Testis (tissue), 3 donors: ENCODE data around the gene SLC17A3. TPM values are rescaled to one million over a fixed set of nuclear protein-coding genes. Genes with fewer than 3 reads are reported as not detected.

ENCODE experiments used
- DNase-seq: peaks from one replicate; pipeline ENCODE4 v3.0.0-alpha.2; 2019
- H3K27ac ChIP-seq, 2 donors: fragments of 200-600 bp; sonication (generic); one replicate each; pipeline ENCODE4 v1.5.1; 2019
- H3K27me3 ChIP-seq: fragments of 200-600 bp; sonication (generic); one replicate; pipeline ENCODE4 v1.5.1; 2019
- H3K36me3 ChIP-seq: fragments of 200-600 bp; sonication (generic); one replicate; pipeline ENCODE4 v1.5.1; 2017; ENCODE audit warnings: low read depth; ENCODE audit errors: missing control alignments
- H3K4me1 ChIP-seq: fragments of 200-600 bp; sonication (generic); one replicate; pipeline ENCODE4 v1.5.1; 2019
- H3K4me3 ChIP-seq, 2 donors: fragments of 200-600 bp; sonication (generic); one replicate each; pipeline ENCODE4 v1.5.1; 2017 to 2019
- H3K9me3 ChIP-seq: fragments of 200-600 bp; sonication (generic); one replicate; pipeline ENCODE4 v1.5.1; 2017
- CTCF ChIP-seq, 3 experiments: fragments of 450-650 bp in 2 of 3; fragments of 200-600 bp in 1 of 3; sonication (generic) in 1 of 3; IDR thresholded peaks; one replicate each; pipeline ENCODE4 v1.5.1; 2016 to 2019; ENCODE audit warnings: antibody characterized with exemption in 3 of 3, mild to moderate bottlenecking in 2 of 3, moderate library complexity in 1 of 3
- POLR2A ChIP-seq: fragments of 450-650 bp; IDR thresholded peaks from one replicate; pipeline ENCODE4 v1.6.1; 2017; ENCODE audit warnings: antibody characterized with exemption, mild to moderate bottlenecking, moderate library complexity
- WGBS, 2 donors: methylation state at CpG; one replicate each; pipeline ENCODE4 v1.1.5; 2018; 5-methylcytosine and 5-hydroxymethylcytosine counted together
- intact Hi-C: fragments of 100-400 bp; cut with DNase I; formaldehyde crosslinking; loops from one replicate; pipeline ENCODE4 v1.15.1; 2023; ENCODE audit warnings: low total_unique reads
- polyA plus RNA-seq: library from polyadenylated mRNA; stranded (reverse); fragments of 350-450 nt; fragmentation: Illumina TruSeq; extraction: RNeasy Lipid Tissue Mini Kit (QIAGEN cat#74804); gene quantifications from one replicate; pipeline ENCODE4 v1.2.3, GENCODE V29; 2014; ENCODE audit warnings: low read depth, low replicate concordance; ENCODE audit not compliant: insufficient read depth
- total RNA-seq, 2 donors: library from RNA; depleted of rRNA; stranded (reverse); fragments of >200 nt; gene quantifications; one replicate each; pipeline ENCODE4 v1.2.3, GENCODE V29; 2016

SLC17A3 gene
- total and polyA plus RNA-seq, 3 donors from 2014 or later = 0.61 to 0.68 TPM; not detected in 1

DNA sequence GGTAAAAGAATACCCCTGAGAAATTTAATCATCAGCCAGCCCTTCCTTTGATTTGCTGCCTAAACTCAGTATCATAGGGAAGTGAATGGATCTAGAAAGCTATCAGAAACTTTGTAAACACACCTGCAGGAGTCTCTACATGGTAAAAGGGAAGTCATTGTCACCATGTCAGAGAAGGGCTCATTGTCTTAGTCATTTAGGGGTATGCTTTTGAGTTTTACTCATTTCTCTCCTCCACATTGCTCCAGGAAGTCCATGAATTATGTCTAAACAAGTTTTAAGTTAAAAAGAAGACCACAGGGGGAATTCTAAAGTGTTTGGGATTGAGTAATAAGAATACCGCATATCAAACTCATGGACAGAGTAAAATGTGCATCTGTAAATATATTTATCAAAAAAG is 44.7 kb downstream of the SLC17A3 start:
- H3K36me3 ChIP-seq = no peaks in the 10 kb centered on the region
- DNase-seq = no peak
- intact Hi-C loops = no loop called here
- WGBS, 2 donors = 88% methylated on average over 1 of the region's 1 CpG
- TF ChIP-seq CTCF (IDR thresholded peaks at IDR 0.05) (no peak), POLR2A (no peak)
- H3K27me3 ChIP-seq = no peaks in the 10 kb centered on the region
- no peaks in the 10 kb centered on the region for H3K9me3 ChIP-seq
- no peak overlapping the region for H3K4me3 ChIP-seq
- H3K4me1 ChIP-seq = no peaks in the 10 kb centered on the region
- no peak overlapping the region for H3K27ac ChIP-seq

DNA sequence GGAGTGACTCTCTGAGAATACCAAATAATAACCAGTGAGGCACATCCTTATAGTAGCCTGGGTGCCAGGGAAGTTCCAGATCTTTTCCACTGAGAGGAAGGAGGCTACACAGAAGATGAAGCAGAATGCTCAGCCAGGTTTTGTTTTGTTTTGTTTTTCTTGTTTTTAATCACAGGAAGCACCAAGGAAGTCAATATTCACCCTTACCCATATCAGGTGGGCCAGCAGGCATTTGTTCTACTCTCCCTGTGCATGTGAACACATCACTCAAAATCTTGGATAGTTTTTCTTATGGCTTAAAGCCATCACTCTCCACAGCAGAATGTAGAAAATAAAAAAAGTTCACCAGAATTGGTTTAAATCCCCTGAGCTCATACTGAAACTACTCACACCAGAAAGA is 52.7 kb downstream of the SLC17A3 start:
- no peaks in the 10 kb centered on the region for H3K27me3 ChIP-seq
- no peak overlapping the region for H3K4me3 ChIP-seq
- no peak overlapping the region for H3K27ac ChIP-seq
- H3K4me1 ChIP-seq = no peaks in the 10 kb centered on the region
- no peak for DNase-seq
- no peaks in the 10 kb centered on the region for H3K36me3 ChIP-seq
- intact Hi-C loops = no loop called here
- no peak for TF ChIP-seq CTCF (IDR thresholded peaks at IDR 0.05)
- no peak for TF ChIP-seq POLR2A
- H3K9me3 ChIP-seq = no peaks in the 10 kb centered on the region

- 85 to 100% methylated on average over 2 of the region's 2 CpGs for WGBS, 2 donors
- Histone ChIP-seq H3K27ac (no peak overlapping the region), H3K36me3 (no peaks in the 10 kb centered on the region), H3K27me3 (no peaks in the 10 kb centered on the region), H3K4me1 (no peaks in the 10 kb centered on the region), H3K4me3 (no peak overlapping the region), H3K9me3 (no peaks in the 10 kb centered on the region)
- DNase-seq = no peak
- TF ChIP-seq POLR2A (no peak), CTCF (IDR thresholded peaks at IDR 0.05) (no peak)
- intact Hi-C loops = no loop called here
Observed at GRCh38 chr6:25816252-25816651, 57.8 kb downstream of the SLC17A3 start.

GRCh38 chr6:25815194-25815593 is 58.8 kb downstream of the SLC17A3 start:
- intact Hi-C loops = no loop called here
- H3K27ac ChIP-seq = no peak overlapping the region

More at GRCh38 chr6:25815194-25815593, 58.8 kb downstream of the SLC17A3 start:
- 59 to 74% methylated on average over 3 of the region's 3 CpGs for WGBS, 2 donors
- H3K4me3 ChIP-seq = no peak overlapping the region
- no peaks in the 10 kb centered on the region for H3K9me3 ChIP-seq
- H3K4me1 ChIP-seq = no peaks in the 10 kb centered on the region
- H3K36me3 ChIP-seq = no peaks in the 10 kb centered on the region
- TF ChIP-seq CTCF (IDR thresholded peaks at IDR 0.05) (no peak), POLR2A (no peak)
- H3K27me3 ChIP-seq = no peaks in the 10 kb centered on the region
- DNase-seq = no peak
